Transverse colon (tissue), 4 donors: Measurements from ENCODE around the gene PIGS. TPM values are rescaled to one million over a fixed set of nuclear protein-coding genes. Genes with fewer than 3 reads are reported as not detected.
"Not testable (repeated sequence)": the region's sequence is repeated elsewhere in the genome, so short reads cannot be mapped to it uniquely, and the experiment has no call there.

ENCODE experiments used
- DNase-seq: peaks from one replicate; pipeline ENCODE4 v3.0.0-alpha.2; 2019
- H3K27ac ChIP-seq, 4 donors: fragments of 200-600 bp; sonication (generic); 2 replicates each; pipeline ENCODE4 v1.5.1; 2016 to 2018; ENCODE audit warnings: inconsistent platforms in 4 of 4
- H3K27me3 ChIP-seq: fragments of 200-600 bp; sonication (generic); 2 replicates; pipeline ENCODE4 v1.5.1; 2017; ENCODE audit warnings: inconsistent platforms
- H3K36me3 ChIP-seq, 4 donors: fragments of 200-600 bp; sonication (generic); 2 replicates each; pipeline ENCODE4 v1.5.1; 2017 to 2019; ENCODE audit warnings: inconsistent platforms in 4 of 4
- H3K4me1 ChIP-seq, 4 donors: fragments of 200-600 bp; sonication (generic); 2 replicates each; pipeline ENCODE4 v1.5.1; 2017 to 2020; ENCODE audit warnings: inconsistent platforms in 4 of 4
- H3K4me3 ChIP-seq, 4 donors: fragments of 200-600 bp; sonication (generic); 1 replicate in 1 of 4; 2 replicates in 3 of 4; pipeline versions ENCODE4 v1.5.1 to v1.6.1; 2017 to 2019; ENCODE audit warnings: inconsistent platforms in 4 of 4
- H3K9me3 ChIP-seq, 2 donors: fragments of 200-600 bp; sonication (generic); 2 replicates each; pipeline ENCODE4 v1.5.1; 2017 to 2019; ENCODE audit warnings: inconsistent platforms in 2 of 2
- EP300 ChIP-seq: sonication (generic); formaldehyde crosslinking; IDR thresholded peaks from one replicate; pipeline ENCODE4 v1.6.1; 2017; ENCODE audit warnings: antibody characterized with exemption, low read depth
- POLR2A ChIP-seq: fragments of 450-650 bp; IDR thresholded peaks from one replicate; pipeline ENCODE4 v1.6.1; 2016; ENCODE audit warnings: antibody characterized with exemption, mild to moderate bottlenecking, moderate library complexity
- POLR2AphosphoS5 ChIP-seq, 3 donors: sonication (generic); formaldehyde crosslinking; IDR thresholded peaks; one replicate each; pipeline ENCODE4 v1.6.1; 2016; ENCODE audit warnings: antibody characterized with exemption in 3 of 3
- WGBS, 2 donors: methylation state at CpG; one replicate each; pipeline ENCODE4 v1.1.5; 2018; ENCODE audit warnings: low coverage in 1 of 2; 5-methylcytosine and 5-hydroxymethylcytosine counted together
- in situ Hi-C, 4 donors: fragments of 200-750 bp; cut with MboI; loops; one replicate each; pipeline versions ENCODE4 v1.15.0 to v1.15.1; 2017; ENCODE audit warnings: low sequenced_read_pairs in 3 of 4, low pct_ligation_motif_present in 1 of 4, low pct_unique_long_range_greater_than_20kb in 1 of 4
- intact Hi-C: fragments of 100-400 bp; cut with DNase I; formaldehyde crosslinking; loops from one replicate; pipeline ENCODE4 v1.15.1; 2023; ENCODE audit warnings: low total_unique reads
- total RNA-seq, 4 donors: library from RNA; depleted of rRNA; stranded (reverse); fragments of >200 nt; gene quantifications; one replicate each; pipeline ENCODE4 v1.1.0, GENCODE V29; 2016
- TF ChIP-seq, protein P1 (sequence below), 5 experiments: fragments of 200-600 bp in 3 of 5; fragments of 450-650 bp in 2 of 5; sonication (generic) in 3 of 5; IDR thresholded peaks; 1 replicate in 2 of 5; 2 replicates in 3 of 5; pipeline ENCODE4 v1.5.1; 2016 to 2017; ENCODE audit warnings: antibody characterized with exemption in 5 of 5, inconsistent platforms in 3 of 5, mild to moderate bottlenecking in 2 of 5, moderate library complexity in 1 of 5

Gene PIGS
- total RNA-seq, 4 donors from 2014 or later, result 18.1 to 182 (median 87.6) TPM

DNA sequence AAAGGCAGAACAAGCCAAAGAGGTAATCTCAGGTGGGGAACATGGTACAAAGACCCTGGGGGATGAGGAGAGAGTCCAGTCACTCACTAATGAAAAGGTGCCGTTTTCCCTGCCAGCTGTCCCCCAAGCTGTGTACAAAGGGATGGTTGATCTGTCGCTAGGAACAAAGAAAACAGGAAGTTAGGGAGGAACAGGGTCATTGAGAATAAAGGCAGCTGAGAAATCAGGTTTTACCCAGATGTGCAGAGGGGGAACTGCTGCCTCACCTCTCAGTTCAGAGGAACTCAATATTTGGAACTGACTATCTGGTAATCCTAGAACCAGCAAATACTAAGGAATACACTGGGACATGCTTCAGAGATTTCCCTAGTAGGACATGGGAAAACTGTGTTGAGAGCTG, 41.2 kb upstream of the PIGS start:
- intact Hi-C loops (loop anchor here (5.0 kb wide), 1 partner anchor 120 kb away; no protein-coding TSS in a partner anchor), in situ Hi-C loops (loop anchor here in 2 of 4 donors (10.0 kb wide), 1 partner anchor 118 kb away; no protein-coding TSS in a partner anchor)
- TF ChIP-seq, protein P1, sequence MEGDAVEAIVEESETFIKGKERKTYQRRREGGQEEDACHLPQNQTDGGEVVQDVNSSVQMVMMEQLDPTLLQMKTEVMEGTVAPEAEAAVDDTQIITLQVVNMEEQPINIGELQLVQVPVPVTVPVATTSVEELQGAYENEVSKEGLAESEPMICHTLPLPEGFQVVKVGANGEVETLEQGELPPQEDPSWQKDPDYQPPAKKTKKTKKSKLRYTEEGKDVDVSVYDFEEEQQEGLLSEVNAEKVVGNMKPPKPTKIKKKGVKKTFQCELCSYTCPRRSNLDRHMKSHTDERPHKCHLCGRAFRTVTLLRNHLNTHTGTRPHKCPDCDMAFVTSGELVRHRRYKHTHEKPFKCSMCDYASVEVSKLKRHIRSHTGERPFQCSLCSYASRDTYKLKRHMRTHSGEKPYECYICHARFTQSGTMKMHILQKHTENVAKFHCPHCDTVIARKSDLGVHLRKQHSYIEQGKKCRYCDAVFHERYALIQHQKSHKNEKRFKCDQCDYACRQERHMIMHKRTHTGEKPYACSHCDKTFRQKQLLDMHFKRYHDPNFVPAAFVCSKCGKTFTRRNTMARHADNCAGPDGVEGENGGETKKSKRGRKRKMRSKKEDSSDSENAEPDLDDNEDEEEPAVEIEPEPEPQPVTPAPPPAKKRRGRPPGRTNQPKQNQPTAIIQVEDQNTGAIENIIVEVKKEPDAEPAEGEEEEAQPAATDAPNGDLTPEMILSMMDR (IDR thresholded peaks at IDR 0.05), result no peak
- no peak for TF ChIP-seq POLR2AphosphoS5 (IDR thresholded peaks at IDR 0.05)
- Histone ChIP-seq H3K27me3 (no peaks in the 10 kb centered on the region), H3K4me3 (no peak overlapping the region), H3K9me3 (no peaks in the 10 kb centered on the region), H3K4me1 (peaks cover 0 to 3% (median 0%) of the 10 kb centered on the region in 4 donors), H3K36me3 (peaks cover 0 to 35% (median 13%) of the 10 kb centered on the region in 4 donors), H3K27ac (no peak overlapping the region)
- DNase-seq, result no peak
- 61 to 63% methylated on average over 2 of the region's 2 CpGs for WGBS, 2 donors

DNA sequence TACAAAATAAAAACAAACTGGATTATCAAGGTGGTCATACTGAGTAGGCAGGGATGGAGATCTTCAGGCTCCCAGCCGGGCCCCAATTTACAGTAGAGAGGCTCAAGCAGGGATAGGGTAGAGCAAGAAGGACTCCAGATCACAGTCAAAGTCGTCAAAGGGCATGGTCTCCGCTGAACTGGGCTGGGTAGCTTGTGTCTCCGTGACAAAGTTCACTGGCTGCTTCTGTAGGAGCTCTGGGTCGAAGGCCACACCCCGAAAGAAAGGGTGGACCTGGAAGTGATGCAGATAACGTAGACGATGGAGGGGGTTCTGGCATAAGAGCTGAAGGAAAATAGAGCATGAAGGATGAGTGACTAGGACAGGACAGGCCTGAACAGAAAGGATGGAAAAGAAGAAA, 39.1 kb upstream of the PIGS start:
- peaks cover 0 to 13% (median 4%) of the 10 kb centered on the region in 4 donors for H3K36me3 ChIP-seq
- no peaks in the 10 kb centered on the region for H3K9me3 ChIP-seq
- no peaks in the 10 kb centered on the region for H3K27me3 ChIP-seq
- no peak overlapping the region for H3K4me3 ChIP-seq
- in situ Hi-C loops, result loop anchor here in 2 of 4 donors (10.0 kb wide), 1 partner anchor 116 kb away; no protein-coding TSS in a partner anchor
- intact Hi-C loops, result loop anchor here (5.0 kb wide), 1 partner anchor 118 kb away; no protein-coding TSS in a partner anchor
- WGBS, 2 donors, result 42 to 68% methylated on average over 8 of the region's 8 CpGs
- peak; percentile 17 for DNase-seq
- H3K27ac ChIP-seq, result peak overlapping the region in 2 of 4 donors; percentile 16 to 32
- peaks cover 0 to 3% (median 0%) of the 10 kb centered on the region in 4 donors for H3K4me1 ChIP-seq
- TF ChIP-seq EP300 (no peak), POLR2AphosphoS5 (IDR thresholded peaks at IDR 0.05) (no peak), POLR2A (no peak)
- TF ChIP-seq, protein P1 (IDR thresholded peaks at IDR 0.05), result no peak

- H3K36me3 ChIP-seq, H3K27me3 ChIP-seq, DNase-seq, H3K4me3 ChIP-seq, in situ Hi-C loops, H3K9me3 ChIP-seq, H3K27ac ChIP-seq: not testable (repeated sequence)
- intact Hi-C loops, result loop anchor here (10.0 kb wide), 1 partner anchor 59 kb away; no protein-coding TSS in a partner anchor
- peaks cover 0 to 10% (median 9%) of the 10 kb centered on the region in 4 donors for H3K4me1 ChIP-seq
- 94% methylated on average over 12 of the region's 31 CpGs; no CpG with 5 or more reads in 1 of the 2 donors for WGBS, 2 donors
Measured at GRCh38 chr17:28604031-28604430, 32.7 kb upstream of the PIGS start.

- TF ChIP-seq POLR2AphosphoS5 (IDR thresholded peaks at IDR 0.05), result peak in 2 of 3 donors; percentile 43 to 45
- TF ChIP-seq EP300, result no peak
- TF ChIP-seq, protein P1 (IDR thresholded peaks at IDR 0.05), result no peak
- TF ChIP-seq POLR2A, result peak; percentile 63
- peaks cover 0 to 20% (median 18%) of the 10 kb centered on the region in 4 donors for H3K4me1 ChIP-seq
- in situ Hi-C loops, result no loop called here
- H3K27ac ChIP-seq, result peak overlapping the region; percentile 95 to 96 (median 96)
- H3K36me3 ChIP-seq, result no peaks in the 10 kb centered on the region
- no peaks in the 10 kb centered on the region for H3K9me3 ChIP-seq
- WGBS, 2 donors, result 8% methylated on average over 25 of the region's 40 CpGs; no CpG with 5 or more reads in 1 of the 2 donors
- peak; percentile 76 for DNase-seq
- intact Hi-C loops, result loop anchor here (10.0 kb wide), 1 partner anchor 55 kb away; no protein-coding TSS in a partner anchor
- H3K27me3 ChIP-seq, result no peaks in the 10 kb centered on the region
- H3K4me3 ChIP-seq, result peak overlapping the region; percentile 43 to 63 (median 52)
Measured at GRCh38 chr17:28599311-28600184, 28.2 kb upstream of the PIGS start.
